ENCODE measurements around the gene TSPAN13.
"Not testable (repeated sequence)": the region's sequence is repeated elsewhere in the genome, so short reads cannot be mapped to it uniquely, and the experiment has no call there.

TSPAN13 gene

DNA sequence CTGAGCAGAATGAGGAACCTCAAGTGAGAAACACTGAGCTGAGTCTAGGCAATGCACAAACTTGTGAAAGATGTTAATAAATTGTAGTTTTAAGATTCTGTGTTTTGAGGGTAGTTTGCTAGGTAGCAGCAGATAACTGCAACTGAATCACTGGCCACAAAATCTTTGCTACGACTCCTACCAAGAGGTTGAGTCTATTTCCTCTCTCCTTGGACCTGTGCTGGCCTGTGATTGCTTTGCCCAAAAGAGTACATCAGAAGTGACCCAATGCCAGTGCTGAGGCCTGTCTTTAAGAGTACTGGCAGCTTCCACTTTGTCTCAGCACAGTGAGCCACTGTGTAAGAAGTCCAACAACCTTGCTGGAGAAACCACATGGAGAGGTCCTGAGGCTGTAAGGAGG, 11.9 kb upstream of the TSPAN13 start:
- DNase-seq = no peak

DNA sequence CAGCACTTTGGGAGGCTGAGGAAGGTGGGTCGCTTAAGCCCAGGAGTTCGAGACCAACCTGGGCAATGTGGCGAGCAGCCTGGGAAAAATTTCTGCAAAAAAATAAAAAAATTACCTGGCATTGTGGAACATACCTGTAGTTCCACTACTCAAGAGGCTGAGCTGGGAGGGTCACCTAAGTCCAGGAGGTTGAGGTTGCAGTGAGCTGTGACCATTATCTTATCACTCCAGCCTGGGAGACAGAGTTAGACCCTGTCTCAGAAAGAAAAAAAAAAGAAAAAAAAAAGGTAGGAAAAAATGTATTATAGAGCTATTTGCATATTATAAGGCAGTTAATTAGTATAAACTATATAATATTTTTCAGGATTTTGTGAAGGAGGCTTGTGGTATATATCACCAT, 11.0 kb upstream of the TSPAN13 start:
- DNase-seq = no peak

DNA sequence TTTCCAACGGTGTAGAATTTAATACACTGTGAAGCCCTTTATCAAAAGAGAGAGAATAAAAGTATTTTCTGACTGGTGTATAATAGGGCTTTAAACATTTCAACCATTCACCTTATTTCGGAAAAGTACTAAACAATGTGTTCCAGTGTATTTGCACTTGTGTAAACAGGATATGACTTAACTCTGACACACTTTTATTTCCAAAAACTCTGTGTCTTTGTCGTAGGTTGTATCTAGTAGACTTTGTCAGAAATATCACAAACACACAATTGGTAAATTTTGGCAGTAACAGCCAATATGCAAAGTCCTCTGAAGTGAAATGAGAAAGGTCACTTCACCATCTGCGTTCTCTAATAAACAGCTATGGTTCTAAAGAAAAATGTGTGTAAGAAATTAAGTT, 10.3 kb upstream of the TSPAN13 start:
- no peak for DNase-seq

DNA sequence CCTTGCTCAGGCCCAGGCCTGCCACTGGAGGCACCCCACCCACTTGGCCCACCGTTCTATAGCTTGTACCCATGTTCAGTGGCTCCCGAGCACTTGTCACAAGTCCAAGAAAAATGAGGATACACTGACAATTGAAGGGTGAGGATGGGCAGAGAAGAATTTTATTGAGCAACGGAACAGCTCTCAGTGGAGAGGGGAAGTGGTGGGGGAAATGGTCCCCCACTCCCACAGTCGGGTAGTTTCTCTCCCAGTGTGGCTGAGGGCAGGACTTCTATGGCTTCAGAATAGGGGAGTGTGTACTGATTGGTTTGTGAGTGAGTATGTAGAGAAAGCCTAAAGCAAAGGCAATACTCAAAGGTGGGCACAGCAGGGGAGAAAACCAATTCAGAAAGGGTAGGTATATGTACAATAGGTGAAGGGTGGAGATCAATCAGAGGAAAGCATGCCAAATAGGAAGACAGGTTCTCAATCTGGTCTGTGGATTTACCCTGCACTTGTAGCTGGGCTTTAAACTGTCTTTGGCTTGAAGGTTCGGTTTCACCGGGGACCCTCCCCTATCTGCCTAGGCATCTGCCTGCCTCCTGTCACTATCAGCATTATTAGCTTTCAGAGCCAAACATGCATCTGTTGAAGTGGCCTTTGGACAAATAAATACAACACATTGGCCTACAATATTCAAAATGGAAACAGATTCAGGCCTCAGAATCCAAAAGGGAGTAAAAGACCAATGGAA, 8.9 kb upstream of the TSPAN13 start:
- DNase-seq = no peak

DNA sequence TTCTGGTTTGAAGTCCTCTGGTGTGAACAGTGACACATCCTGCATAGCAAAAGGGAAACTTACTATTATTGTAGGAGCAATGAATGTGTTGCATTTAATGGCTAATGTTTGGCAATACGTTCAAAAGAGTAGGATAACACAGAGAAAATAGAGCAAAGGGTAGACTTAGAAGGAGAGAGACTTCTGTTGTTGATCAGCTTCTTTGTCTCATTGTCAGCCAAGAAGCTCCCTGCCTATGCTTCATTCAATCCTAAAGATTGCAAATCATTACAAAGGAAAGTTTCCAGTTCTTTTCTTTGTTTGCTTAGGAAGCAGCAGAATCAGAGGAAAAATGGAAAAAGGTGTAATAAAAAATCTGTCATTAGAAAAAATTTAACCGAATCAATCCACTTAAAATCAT, 7.9 kb upstream of the TSPAN13 start:
- no peak for DNase-seq

DNA sequence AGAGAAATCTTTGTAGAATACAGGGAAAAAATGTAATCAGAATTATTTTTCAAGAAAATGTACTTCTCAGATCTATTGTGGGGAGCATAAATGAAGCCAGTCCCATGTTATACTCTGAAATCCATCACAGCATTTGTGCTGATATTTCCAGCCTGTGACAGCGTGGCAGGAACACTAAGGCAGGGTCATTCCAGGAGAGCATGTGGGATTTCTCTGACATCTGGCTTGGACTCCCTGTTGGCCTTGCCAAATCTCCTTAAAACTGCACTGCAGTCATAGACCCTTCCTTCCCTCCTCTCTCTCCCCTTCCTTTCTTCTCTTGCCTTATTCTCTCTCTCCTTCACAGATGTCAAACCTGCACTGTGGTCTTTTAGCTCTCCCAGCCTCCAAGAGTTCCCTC, 6.5 kb upstream of the TSPAN13 start:
- DNase-seq = no peak

DNA sequence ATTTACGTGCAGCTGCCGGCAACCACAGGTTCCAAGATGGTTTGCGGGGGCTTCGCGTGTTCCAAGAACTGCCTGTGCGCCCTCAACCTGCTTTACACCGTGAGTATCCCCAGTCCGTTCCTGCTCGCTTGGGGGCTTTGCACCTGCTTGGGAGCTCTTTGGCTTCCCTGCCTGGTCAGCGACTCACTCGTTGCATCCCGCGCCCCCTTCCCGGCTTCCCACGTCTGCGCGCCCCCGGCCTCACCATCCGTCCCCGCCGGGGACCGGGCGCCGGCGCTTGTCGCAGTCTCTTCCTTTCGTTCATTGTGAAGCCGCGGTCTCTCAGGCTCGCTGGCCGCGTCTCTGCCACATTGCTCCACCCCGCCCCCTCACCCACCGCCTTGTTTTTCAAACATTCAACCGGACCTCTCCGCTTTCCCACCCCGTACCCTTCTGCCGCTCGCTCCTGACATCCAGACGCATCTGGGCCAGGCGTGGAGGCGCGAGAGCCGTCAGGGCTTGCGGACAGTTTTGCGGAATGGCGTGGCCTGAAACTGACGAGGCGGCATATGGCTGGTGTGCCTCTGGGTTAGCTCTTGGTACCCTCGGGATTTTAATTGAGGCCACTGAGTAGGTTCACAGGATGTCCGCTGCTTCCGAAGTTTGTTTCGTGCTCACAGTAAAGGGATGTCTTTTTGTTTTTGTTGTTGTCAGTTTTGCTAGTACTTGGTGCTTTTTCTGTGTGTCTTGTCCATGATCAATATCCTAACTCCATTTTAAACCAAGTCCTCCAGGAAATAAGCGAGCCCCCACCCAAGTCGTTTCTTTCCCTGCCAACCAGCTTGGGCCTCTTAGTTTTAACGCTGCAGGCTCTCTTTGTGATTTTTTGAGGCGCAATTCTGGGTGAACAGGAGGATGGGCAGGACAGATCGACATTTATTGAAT, 639 bp downstream of the TSPAN13 start:
- DNase-seq = no peak

DNA sequence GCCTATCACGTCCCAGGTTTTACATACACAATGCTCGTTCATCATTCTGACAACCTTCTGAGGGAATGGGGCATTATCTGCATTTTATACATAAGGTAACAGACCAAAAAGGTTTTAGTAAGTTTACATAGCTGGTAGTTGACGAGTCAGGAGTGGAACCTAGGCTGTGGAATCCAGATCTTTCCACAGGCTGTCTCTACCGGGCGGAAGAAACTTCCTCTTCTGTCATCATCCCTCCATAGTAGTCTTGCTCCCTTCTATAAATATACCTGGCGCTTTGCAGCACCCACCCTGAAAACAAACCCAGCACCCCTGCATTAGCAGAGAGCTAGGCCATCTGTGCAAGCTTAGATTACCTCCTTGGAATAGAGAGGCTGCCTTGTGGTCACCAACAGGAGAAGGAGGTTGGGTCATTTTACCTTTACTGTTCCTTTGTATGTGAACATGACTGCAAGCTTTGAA, 1.3 kb downstream of the TSPAN13 start:
- no peak for DNase-seq

DNA sequence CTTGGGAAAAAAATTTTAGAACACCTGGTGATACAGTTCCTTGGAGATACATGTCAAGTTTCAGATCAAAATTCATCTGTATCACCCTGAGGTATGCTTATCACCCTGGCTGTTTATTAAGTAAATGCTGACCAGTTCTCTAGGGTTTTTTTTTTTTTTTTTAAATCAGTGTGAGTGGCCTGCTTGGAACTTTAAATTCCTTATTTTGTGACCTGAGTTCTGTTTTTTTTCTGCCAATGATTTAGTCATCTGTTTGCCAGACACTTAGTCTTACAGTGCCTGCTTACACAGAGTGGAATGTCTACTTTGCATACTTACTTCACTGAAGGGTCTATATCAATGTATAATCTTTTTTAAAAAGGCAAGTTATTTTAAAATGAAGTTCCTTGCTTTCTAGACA, 1.8 kb downstream of the TSPAN13 start:
- no peak for DNase-seq

DNA sequence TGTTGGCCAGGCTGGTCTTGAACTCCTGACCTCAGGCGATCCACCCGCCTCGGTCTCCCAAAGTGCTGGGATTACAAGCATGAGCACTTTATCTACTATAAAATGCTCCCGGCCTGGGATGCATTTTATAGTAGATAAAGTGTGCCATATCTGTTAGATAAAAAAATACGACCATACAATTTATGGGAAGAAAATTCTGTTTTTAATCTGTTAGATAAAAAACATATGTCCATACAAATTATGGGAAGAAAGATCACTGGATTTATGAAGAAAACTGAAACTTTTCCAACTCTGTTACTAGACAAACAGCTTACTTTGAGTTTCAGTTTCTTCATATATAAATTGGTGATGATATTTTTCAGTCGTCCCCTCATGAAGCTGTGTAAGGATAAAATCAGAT, 4.5 kb downstream of the TSPAN13 start:
- DNase-seq = no peak

DNA sequence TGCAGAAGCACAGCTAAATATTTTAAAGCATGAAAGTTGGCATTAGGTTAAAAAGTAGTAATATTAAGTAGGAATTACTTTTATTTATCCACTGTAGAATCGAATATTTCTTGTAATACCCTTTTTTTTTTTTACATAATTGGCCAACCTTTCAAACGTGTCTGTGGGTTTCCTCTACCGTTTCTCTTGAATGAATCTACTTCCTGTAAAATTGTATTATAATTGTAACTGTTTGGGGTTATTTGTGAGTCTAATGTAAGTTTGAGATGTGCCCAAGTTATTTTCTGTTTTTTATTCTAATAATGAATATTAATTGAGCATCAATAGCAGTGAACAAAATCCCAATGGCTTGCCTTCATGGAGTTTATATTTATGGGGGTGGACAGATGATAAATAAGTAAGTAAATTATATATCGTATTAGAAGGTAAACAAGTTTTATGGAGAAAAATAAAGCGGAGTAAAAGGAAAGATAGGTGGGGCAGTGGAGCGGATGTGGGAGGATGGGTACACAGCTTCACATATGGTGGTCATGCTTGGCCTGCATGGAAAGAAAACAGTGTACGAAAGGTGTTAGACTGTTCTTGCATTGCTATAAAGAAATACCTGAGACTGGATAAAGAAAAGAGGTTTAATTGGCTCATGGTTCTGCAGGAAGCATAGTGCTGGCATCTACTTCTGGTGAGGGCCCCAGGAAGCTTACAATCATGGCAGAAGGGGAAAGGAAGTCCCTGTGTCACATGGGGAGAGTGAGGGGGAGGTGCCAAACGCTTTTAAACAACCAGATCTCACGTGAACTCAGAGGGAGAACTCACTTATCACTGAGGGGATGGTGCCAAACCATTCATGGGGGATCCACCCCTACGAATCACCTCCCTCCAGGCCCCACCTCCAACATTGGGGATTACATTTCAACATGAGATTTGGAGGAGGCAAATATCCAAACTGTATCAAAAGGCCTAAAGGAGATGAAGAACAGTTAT, 5.4 kb downstream of the TSPAN13 start:
- DNase-seq = no peak

DNA sequence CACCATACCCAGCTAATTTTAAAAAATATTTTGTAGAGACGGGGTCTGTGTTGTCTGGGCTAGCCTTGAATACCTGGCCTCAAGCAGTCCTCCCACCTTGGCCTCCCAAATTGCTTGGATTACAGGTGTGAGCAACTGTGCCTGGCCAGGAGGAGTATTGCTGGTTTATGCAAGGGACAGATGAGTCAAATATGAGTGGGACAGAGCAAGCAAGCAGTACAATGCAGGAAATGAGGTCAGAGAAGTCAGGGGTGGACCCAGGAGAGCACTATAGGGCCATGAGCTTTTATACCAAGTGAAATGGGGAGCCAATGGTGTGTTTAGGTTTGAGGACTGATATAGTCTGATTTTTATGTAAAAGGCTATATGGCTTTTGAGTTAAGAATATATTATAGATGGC, 6.3 kb downstream of the TSPAN13 start:
- DNase-seq = no peak

DNA sequence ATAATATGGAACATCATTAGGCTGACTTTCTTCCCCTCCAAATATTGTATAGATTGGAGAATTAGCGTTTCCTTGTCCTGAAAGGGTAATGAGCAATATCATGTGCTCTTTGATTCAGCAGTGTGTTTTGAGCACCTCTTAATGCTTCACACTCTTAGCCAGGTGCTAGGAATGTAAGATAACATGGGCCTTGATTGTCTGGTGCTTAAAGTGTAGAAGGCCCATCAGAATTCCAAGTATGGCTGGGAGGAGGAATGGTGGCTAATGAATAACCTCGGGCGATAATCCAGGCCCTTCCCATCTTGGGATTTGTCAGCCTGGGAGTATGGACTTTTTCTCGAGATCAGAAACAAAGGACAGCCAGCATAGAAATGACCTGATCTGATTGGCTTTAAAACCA, 8.6 kb downstream of the TSPAN13 start:
- no peak for DNase-seq

DNA sequence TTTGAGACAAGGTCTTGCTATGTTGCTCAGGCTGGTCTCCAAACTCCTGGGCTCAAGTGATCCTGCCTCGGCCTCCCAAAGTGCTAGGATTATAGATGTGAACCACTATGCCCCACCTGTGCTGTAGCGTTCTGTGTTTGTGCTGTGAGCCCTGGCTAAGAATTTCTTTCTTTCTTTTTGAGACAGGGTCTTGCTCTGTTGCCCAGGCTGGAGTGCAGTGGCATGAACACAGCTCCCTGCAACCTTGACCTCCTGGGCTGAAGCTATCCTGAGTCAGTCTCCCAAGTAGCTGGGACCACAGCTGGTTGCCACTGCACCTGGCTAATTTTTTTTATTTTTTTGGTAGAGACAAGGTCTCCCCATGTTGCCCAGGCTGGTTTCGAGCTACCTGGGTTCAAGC, 11.4 kb downstream of the TSPAN13 start:
- no peak for DNase-seq

DNA sequence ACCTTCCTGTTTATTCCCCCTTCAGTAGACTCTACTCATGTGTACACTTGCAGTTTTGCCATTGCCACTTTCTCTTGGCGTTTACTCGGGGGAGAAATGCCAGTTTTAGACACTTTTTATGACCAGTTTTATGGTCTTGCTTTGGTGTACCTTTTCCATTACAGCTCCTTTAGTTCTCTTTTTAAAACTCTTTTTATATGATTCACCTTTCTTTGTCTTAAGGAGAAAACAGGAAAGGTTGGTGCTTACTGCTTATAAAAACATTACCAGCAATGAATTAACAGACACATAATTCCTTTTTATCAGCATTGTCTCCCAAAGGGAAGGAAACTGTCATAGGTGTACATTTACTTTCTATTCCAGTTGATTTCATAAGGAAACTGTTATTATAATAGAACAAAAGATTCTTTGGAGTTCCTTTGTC, 11.9 kb downstream of the TSPAN13 start:
- DNase-seq = no peak

DNA sequence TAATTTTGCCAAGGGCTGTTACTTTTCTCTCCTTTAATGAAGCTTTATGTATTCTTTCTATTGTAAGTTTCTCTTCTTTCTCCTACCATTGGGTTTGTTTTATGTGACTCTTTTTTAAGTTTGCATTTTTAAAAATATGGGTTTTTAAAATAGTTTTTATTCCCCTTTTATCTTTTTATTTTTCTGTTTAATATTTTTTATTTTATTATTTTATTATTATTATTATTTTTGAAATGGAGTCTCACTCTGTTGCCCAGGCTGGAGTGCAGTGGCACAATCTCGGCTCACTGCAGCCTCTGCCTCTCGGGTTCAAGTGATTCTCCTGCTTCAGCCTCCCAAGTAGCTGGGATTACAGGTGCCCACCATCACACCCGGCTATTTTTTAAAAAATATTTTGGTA, 16.4 kb downstream of the TSPAN13 start:
- not testable (repeated sequence) for DNase-seq

DNA sequence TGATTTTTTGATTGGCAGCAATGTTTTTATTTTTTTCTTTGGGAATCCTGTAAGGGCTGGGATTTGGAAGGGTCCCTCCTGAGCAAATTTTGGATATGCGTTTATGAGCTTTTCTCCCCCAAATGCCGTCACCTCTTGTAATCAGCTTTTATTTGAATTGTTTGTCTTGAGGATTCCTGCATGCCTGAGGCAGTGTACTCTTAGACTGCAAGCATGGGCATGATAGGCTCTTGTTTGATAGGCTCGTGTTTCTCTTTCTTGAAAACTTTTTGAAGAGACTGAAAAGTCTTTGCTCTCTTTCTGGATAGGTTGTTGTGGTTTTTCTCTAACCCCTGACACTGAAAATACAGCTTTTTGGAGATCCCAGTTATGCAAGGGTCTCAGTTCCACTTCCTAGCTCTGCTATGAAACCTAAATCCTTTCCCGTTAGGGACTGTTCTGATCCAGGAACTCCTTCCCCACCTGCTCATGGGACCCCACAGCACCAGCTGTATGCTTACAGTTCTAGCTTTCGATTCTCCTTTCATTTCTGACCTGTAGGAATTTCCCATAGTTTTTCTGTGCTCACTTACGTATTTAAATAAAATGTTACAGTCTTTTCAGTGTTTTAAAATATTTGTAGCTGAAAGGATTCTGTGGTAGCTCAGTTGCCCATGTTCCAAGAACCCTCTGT, 17.2 kb downstream of the TSPAN13 start:
- no peak for DNase-seq

DNA sequence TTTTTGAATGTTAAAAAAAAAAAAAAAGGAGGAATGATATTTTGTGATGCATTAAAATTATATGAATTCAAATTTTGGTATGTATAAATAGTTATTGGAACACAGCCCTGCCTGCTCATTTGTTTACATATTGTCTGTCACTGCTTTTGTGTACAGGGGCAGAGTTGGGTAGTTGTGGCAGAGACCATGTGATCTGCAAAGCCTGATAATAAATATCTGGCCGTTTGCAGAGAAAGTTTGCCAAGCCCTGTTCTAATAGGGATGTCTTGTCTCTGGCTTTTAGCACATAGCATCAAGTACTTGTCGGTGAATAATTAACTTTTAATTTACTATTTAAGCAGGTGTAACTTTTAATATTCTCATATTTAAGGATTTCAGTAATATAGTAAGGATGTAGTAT, 19.8 kb downstream of the TSPAN13 start:
- DNase-seq = no peak

DNA sequence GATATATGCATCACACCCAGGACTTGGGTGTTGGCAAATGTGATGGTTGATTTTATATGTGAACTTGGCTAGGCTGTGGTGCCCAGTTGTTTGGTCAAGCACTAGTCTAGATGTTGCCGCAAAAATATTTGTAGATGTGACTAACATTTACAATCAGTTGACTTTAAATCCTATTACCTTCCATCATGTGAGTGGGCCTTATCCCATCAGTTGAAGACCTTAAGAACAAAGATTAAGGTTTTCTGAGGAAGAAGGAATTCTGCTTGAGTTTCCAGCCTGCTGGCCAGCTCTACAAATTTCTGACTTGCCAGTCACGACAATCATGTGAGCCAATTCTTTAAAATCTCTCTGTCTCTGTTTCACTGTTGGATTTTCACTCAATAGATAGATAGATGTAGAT, 20.3 kb downstream of the TSPAN13 start:
- DNase-seq = no peak

DNA sequence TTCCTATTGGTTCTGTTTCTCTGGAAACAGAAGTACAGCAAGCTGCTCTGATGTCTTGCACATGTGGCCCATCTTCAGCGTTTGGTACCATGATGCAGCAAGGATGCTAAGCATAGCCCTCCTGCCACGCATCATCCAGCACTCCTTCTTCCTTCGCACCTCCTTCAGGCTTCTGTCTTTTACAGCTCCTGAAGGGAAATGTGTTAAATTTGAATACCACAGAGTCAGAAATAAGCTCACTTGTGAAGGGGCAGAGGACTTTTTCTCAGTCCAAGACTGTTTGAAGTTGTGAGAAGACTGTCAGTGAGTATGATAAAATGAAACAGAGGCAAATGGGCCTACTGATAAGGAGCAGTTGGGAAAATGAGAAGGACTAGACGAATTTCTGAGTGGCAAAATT, 20.7 kb downstream of the TSPAN13 start:
- DNase-seq = no peak

DNA sequence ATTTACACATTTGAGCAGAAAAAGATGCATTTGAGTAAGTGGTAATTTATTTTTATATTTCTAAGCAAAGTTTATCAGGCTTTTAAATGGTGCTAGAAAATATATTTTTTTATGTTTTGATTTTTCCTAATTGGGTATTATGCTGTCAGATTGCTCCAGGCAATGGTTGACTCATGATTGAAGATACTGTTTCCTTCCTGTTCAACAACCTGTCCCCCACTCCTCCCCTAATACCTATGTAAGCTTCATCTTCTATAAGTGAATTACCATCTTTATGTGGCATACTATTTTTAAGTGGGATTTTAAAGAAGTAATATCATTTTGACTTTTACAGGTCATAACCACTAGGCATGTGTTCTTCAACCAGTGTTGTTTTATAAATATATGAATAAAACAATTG, 21.4 kb downstream of the TSPAN13 start:
- no peak for DNase-seq

DNA sequence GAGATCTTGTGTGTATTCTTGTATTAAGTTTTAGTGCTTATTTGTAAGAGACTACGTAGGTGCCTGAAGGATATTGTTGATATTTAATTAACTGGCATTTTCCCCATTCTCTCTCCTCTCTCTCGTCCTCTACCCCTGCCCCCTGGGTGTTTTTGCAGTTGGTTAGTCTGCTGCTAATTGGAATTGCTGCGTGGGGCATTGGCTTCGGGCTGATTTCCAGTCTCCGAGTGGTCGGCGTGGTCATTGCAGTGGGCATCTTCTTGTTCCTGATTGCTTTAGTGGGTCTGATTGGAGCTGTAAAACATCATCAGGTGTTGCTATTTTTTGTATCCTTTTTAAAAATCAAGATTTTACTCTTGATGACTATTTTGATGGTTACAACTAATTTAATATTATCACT, 22.5 kb downstream of the TSPAN13 start:
- DNase-seq = no peak

Data from activated naive CD4-positive, alpha-beta T cell (primary cell).